SU-DHL-6 (cell line): ENCODE data around the gene CYB561.

Experiments used
- H2AFZ ChIP-seq: fragments of 200-600 bp; sonication (generic); 2 replicates; pipeline ENCODE4 v1.6.1; 2014; ENCODE audit warnings: low read depth, mild to moderate bottlenecking, moderate library complexity, mixed read lengths, antibody characterized with exemption, low read length; ENCODE audit not compliant: severe bottlenecking
- H3F3A ChIP-seq: fragments of 200-600 bp; shearing (Covaris generic); 2 replicates; pipeline ENCODE4 v1.6.0; 2016; ENCODE audit warnings: antibody characterized with exemption, mild to moderate bottlenecking; ENCODE audit not compliant: insufficient read depth
- H3K27ac ChIP-seq: fragments of 200-600 bp; sonication (generic); 2 replicates; pipeline ENCODE4 v1.5.1; 2016; ENCODE audit warnings: low read depth, mild to moderate bottlenecking, low read length, moderate library complexity, mixed read lengths
- H3K27me3 ChIP-seq: fragments of 200-600 bp; sonication (generic), shearing (Covaris generic); 2 replicates; pipeline ENCODE4 v1.6.0; 2014; ENCODE audit warnings: mild to moderate bottlenecking, low read length
- H3K36me3 ChIP-seq: fragments of 200-600 bp; sonication (generic); 2 replicates; pipeline ENCODE4 v1.6.1; 2014; ENCODE audit warnings: mild to moderate bottlenecking, low read length, mixed read lengths
- H3K4me2 ChIP-seq: fragments of 300-600, 200-600 bp; shearing (Covaris generic), sonication (generic); 2 replicates; pipeline ENCODE4 v1.6.0; 2014; ENCODE audit warnings: low read length, low read depth, mild to moderate bottlenecking; ENCODE audit not compliant: poor library complexity, severe bottlenecking
- H3K4me3 ChIP-seq: fragments of 200-600 bp; sonication (generic); 2 replicates; pipeline ENCODE4 v1.5.1; 2014; ENCODE audit warnings: antibody characterized with exemption, low read length, mild to moderate bottlenecking, mixed read lengths; ENCODE audit not compliant: insufficient read depth, poor library complexity, severe bottlenecking
- H3K79me2 ChIP-seq: fragments of 200-600 bp; sonication (generic); 2 replicates; pipeline ENCODE4 v1.6.1; 2014; ENCODE audit warnings: mild to moderate bottlenecking, low read length, moderate library complexity; ENCODE audit not compliant: insufficient read depth
- H3K9ac ChIP-seq: fragments of 200-600 bp; sonication (generic); 2 replicates; pipeline ENCODE4 v1.7.0; 2014; ENCODE audit warnings: mild to moderate bottlenecking, low read length
- H3K9me2 ChIP-seq: fragments of 200-600 bp; sonication (generic); replicated peaks from 2 replicates; pipeline ENCODE4 v1.6.1; 2014; ENCODE audit warnings: low read length; ENCODE audit not compliant: insufficient read depth
- H3K9me3 ChIP-seq: fragments of 200-600 bp; sonication (generic); 2 replicates; pipeline ENCODE4 v1.6.1; 2014; ENCODE audit warnings: low read length, mixed read lengths; ENCODE audit not compliant: insufficient read depth
- H4K20me1 ChIP-seq: fragments of 200-600 bp; sonication (generic); 2 replicates; pipeline ENCODE4 v1.6.1; 2014; ENCODE audit warnings: low read depth, mild to moderate bottlenecking, antibody characterized with exemption, low read length, moderate library complexity, mixed read lengths
- CTCF ChIP-seq: fragments of 200-600 bp; sonication (generic); IDR thresholded peaks from one replicate; pipeline ENCODE4 v1.5.1; 2017; ENCODE audit warnings: antibody characterized with exemption, mild to moderate bottlenecking, low read length, moderate library complexity; ENCODE audit not compliant: insufficient read depth, poor library complexity, severe bottlenecking
- EZH2phosphoT487 ChIP-seq: fragments of 200-600 bp; sonication (generic), shearing (Covaris generic); conservative IDR thresholded peaks from 2 replicates; pipeline ENCODE4 v1.6.1; 2018; ENCODE audit warnings: mild to moderate bottlenecking, antibody characterized with exemption, low read length, moderate library complexity, mixed read lengths

Gene CYB561

GRCh38 chr17:63489291-63489690, 43.2 kb upstream of the CYB561 start:
- Histone ChIP-seq H3K27me3 (no peaks in the 10 kb centered on the region), H3K27ac (no peak overlapping the region), H3K79me2 (no peaks in the 10 kb centered on the region), H3K9ac (no peak overlapping the region), H4K20me1 (no peaks in the 10 kb centered on the region), H3K4me3 (no peak overlapping the region), H2AFZ (no peak overlapping the region), H3K9me3 (no peaks in the 10 kb centered on the region), H3K36me3 (no peaks in the 10 kb centered on the region), H3K9me2 (no peaks in the 10 kb centered on the region), H3F3A (no peaks in the 10 kb centered on the region), H3K4me2 (no peak overlapping the region)
- TF ChIP-seq EZH2phosphoT487 (no peak), CTCF (no peak)

GRCh38 chr17:63488851-63489250, 42.7 kb upstream of the CYB561 start:
- Histone ChIP-seq H3K36me3 (no peaks in the 10 kb centered on the region), H3F3A (no peaks in the 10 kb centered on the region), H3K27me3 (no peaks in the 10 kb centered on the region), H3K4me2 (no peak overlapping the region), H3K9me3 (no peaks in the 10 kb centered on the region), H2AFZ (no peak overlapping the region), H3K9ac (no peak overlapping the region), H3K9me2 (no peaks in the 10 kb centered on the region), H4K20me1 (no peaks in the 10 kb centered on the region), H3K79me2 (no peaks in the 10 kb centered on the region), H3K4me3 (no peak overlapping the region), H3K27ac (no peak overlapping the region)
- TF ChIP-seq CTCF (no peak), EZH2phosphoT487 (no peak)

GRCh38 chr17:63487014-63487339, 40.9 kb upstream of the CYB561 start:
- TF ChIP-seq CTCF (no peak), EZH2phosphoT487 (no peak)
- H3K27ac ChIP-seq, result no peak overlapping the region
- no peaks in the 10 kb centered on the region for H3K79me2 ChIP-seq
- no peak overlapping the region for H3K4me3 ChIP-seq
- no peaks in the 10 kb centered on the region for H4K20me1 ChIP-seq
- no peaks in the 10 kb centered on the region for H3K27me3 ChIP-seq
- no peaks in the 10 kb centered on the region for H3K9me2 ChIP-seq
- H3F3A ChIP-seq, result no peaks in the 10 kb centered on the region
- H3K36me3 ChIP-seq, result no peaks in the 10 kb centered on the region
- H3K9ac ChIP-seq, result no peak overlapping the region
- no peak overlapping the region for H2AFZ ChIP-seq
- H3K9me3 ChIP-seq, result no peaks in the 10 kb centered on the region
- H3K4me2 ChIP-seq, result no peak overlapping the region
